ENCODE measurements around the gene TMEM212.
"Not testable (repeated sequence)": the region's sequence is repeated elsewhere in the genome, so short reads cannot be mapped to it uniquely, and the experiment has no call there.

Gene TMEM212

DNA sequence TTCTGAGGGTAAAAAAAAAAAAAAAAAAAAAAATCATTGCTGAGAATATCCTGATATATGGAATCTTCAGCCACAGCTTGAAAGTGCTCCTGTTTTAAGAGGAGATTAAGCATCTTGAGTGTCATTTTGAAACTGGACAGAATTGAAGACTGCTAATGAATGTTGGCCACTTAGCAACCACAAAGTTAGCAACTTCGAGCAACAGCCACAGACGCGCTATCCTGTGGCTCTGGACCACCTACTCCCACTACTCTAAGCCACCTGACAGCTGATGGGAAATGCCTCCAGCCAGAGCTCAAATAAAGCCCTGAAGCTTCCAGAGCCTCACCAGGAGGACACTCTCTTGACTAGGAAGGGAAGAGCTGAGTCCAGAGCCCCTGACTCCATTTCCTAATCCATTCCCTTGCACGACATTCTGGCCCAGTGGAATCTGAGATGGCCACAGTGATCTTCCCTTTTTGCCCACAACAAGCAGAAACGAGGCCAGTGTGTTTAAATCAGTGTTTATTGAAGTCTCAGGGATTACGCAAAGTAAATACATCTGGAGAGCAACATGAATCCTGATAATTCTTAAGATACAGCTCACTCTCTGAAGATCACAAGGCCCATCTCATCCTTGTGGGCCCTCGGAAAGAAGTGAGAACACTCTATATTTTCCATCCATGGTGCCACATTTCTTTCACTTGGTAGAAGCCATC, 58.6 kb downstream of the TMEM212 start:
- Histone ChIP-seq H2BK5ac (ENCODE audit: low read depth, low read length, poor library complexity) (no peak overlapping the region), H3K79me1 (ENCODE audit: low read length) (no peaks in the 10 kb centered on the region), H3K4me2 (ENCODE audit: low read length) (no peak overlapping the region), H4K8ac (ENCODE audit: low read depth, low read length) (no peak overlapping the region), H2BK120ac (ENCODE audit: insufficient read depth, low read length, poor library complexity) (no peak overlapping the region), H3K18ac (ENCODE audit: low read length) (no peak overlapping the region), H3K4me1 (ENCODE audit: control insufficient read depth in 1 of 2, insufficient read depth in 2 of 2, low read length in 2 of 2) (peaks cover 2 to 6% of the 10 kb centered on the region in 2 experiments), H4K12ac (ENCODE audit: low read depth, low read length) (no peak overlapping the region), H2AK5ac (ENCODE audit: low read length) (no peak overlapping the region), H3K4me3 (ENCODE audit: low read depth, low read length) (no peak overlapping the region), H3K9ac (ENCODE audit: low read length) (no peak overlapping the region), H3K27ac (ENCODE audit: low read depth, low read length) (no peak overlapping the region), H2BK12ac (ENCODE audit: low read length) (no peak overlapping the region), H3K9me3 (ENCODE audit: insufficient read depth, low read depth, low read length) (peaks cover 3% of the 10 kb centered on the region), H3K36me3 (ENCODE audit: control insufficient read depth in 1 of 2, insufficient read depth in 2 of 2, low read length in 2 of 2) (no peaks in the 10 kb centered on the region), H3K27me3 (ENCODE audit: insufficient read depth, low read length) (no peaks in the 10 kb centered on the region), H3K4ac (ENCODE audit: low read depth, low read length) (no peak overlapping the region), H3K14ac (ENCODE audit: low read length) (no peak overlapping the region), H2AFZ (ENCODE audit: insufficient read depth, low read length, poor library complexity) (no peak overlapping the region), H3K79me2 (ENCODE audit: control insufficient read depth, insufficient read depth, low read length, poor library complexity) (no peaks in the 10 kb centered on the region), H4K91ac (ENCODE audit: low read depth, low read length) (no peak overlapping the region), H3K23ac (ENCODE audit: low read length) (no peak overlapping the region)
- DNase-seq: no peak
- WGBS (ENCODE audit: extremely low coverage, insufficient coverage, insufficient read length): no CpG with 5 or more reads among the region's 7 CpGs

DNA sequence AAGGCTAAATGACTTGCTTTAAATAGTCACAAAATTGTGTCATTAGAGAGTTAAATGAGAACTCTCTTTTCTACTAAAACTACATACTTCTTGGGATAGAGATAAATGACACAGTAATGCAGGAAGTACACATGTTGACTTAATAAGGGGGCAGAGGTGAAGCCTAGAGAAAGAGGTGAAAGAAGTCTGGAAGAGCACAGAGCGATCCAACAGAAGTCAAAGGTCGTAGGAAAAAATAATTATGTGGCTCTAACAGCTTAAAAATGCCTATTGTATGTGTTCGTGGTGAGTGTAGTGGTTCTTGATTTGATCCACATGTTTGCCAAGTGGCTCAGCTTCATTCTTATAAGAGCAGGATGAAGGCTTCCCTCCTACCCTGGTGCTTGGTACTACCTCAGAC, 61.7 kb downstream of the TMEM212 start:
- H2BK120ac ChIP-seq (ENCODE audit: insufficient read depth, low read length, poor library complexity): no peak overlapping the region
- no peak overlapping the region for H4K12ac ChIP-seq (ENCODE audit: low read depth, low read length)
- H3K23ac ChIP-seq (ENCODE audit: low read length): no peak overlapping the region
- peaks cover 10% of the 10 kb centered on the region for H3K9me3 ChIP-seq (ENCODE audit: insufficient read depth, low read depth, low read length)
- H4K8ac ChIP-seq (ENCODE audit: low read depth, low read length): no peak overlapping the region
- no peak overlapping the region for H3K4me3 ChIP-seq (ENCODE audit: low read depth, low read length)
- H2AFZ ChIP-seq (ENCODE audit: insufficient read depth, low read length, poor library complexity): no peak overlapping the region
- no CpG with 5 or more reads among the region's 3 CpGs for WGBS (ENCODE audit: extremely low coverage, insufficient coverage, insufficient read length)
- H3K4me1 ChIP-seq (ENCODE audit: control insufficient read depth in 1 of 2, insufficient read depth in 2 of 2, low read length in 2 of 2): peaks cover 0 to 3% of the 10 kb centered on the region in 2 experiments
- H3K79me1 ChIP-seq (ENCODE audit: low read length): no peaks in the 10 kb centered on the region
- no peak overlapping the region for H3K18ac ChIP-seq (ENCODE audit: low read length)
- H3K9ac ChIP-seq (ENCODE audit: low read length): no peak overlapping the region
- H2AK5ac ChIP-seq (ENCODE audit: low read length): no peak overlapping the region
- no peak overlapping the region for H4K91ac ChIP-seq (ENCODE audit: low read depth, low read length)
- no peak for DNase-seq
- no peak overlapping the region for H3K14ac ChIP-seq (ENCODE audit: low read length)
- H3K4ac ChIP-seq (ENCODE audit: low read depth, low read length): no peak overlapping the region
- no peak overlapping the region for H2BK12ac ChIP-seq (ENCODE audit: low read length)
- no peak overlapping the region for H3K4me2 ChIP-seq (ENCODE audit: low read length)
- no peak overlapping the region for H3K27ac ChIP-seq (ENCODE audit: low read depth, low read length)
- no peaks in the 10 kb centered on the region for H3K27me3 ChIP-seq (ENCODE audit: insufficient read depth, low read length)
- no peaks in the 10 kb centered on the region for H3K79me2 ChIP-seq (ENCODE audit: control insufficient read depth, insufficient read depth, low read length, poor library complexity)
- H2BK5ac ChIP-seq (ENCODE audit: low read depth, low read length, poor library complexity): no peak overlapping the region
- H3K36me3 ChIP-seq (ENCODE audit: control insufficient read depth in 1 of 2, insufficient read depth in 2 of 2, low read length in 2 of 2): no peaks in the 10 kb centered on the region

DNA sequence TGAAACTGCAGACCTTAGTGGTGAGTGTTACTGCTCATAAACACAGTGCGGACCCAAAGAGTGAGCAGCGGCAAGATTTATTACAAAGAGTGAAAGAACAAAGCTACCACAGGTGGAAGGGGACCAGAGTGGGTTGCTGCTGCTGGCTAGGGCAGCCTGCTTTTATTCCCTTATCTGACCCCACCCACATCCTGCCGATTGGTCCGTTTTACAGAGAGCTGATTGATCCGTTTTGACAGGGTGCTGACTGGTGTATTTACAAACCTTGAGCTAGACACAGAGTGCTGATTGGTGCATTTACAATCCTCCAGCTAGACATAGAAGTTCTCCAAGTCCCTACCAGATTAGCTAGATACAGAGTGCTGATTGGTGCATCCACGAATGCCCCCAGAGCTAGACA, 63.4 kb downstream of the TMEM212 start:
- H2AK5ac ChIP-seq (ENCODE audit: low read length); H2BK5ac ChIP-seq (ENCODE audit: low read depth, low read length, poor library complexity); H3K4me2 ChIP-seq (ENCODE audit: low read length); H3K9ac ChIP-seq (ENCODE audit: low read length); H3K4me1 ChIP-seq (ENCODE audit: control insufficient read depth in 1 of 2, insufficient read depth in 2 of 2, low read length in 2 of 2); H3K18ac ChIP-seq (ENCODE audit: low read length); H3K79me2 ChIP-seq (ENCODE audit: control insufficient read depth, insufficient read depth, low read length, poor library complexity); H3K4me3 ChIP-seq (ENCODE audit: low read depth, low read length); H4K8ac ChIP-seq (ENCODE audit: low read depth, low read length); H3K27me3 ChIP-seq (ENCODE audit: insufficient read depth, low read length); H4K91ac ChIP-seq (ENCODE audit: low read depth, low read length); H4K12ac ChIP-seq (ENCODE audit: low read depth, low read length); H3K79me1 ChIP-seq (ENCODE audit: low read length); H3K23ac ChIP-seq (ENCODE audit: low read length); H3K4ac ChIP-seq (ENCODE audit: low read depth, low read length); H2BK12ac ChIP-seq (ENCODE audit: low read length); DNase-seq; H2AFZ ChIP-seq (ENCODE audit: insufficient read depth, low read length, poor library complexity); H3K36me3 ChIP-seq (ENCODE audit: control insufficient read depth in 1 of 2, insufficient read depth in 2 of 2, low read length in 2 of 2); H3K14ac ChIP-seq (ENCODE audit: low read length); H3K27ac ChIP-seq (ENCODE audit: low read depth, low read length); H2BK120ac ChIP-seq (ENCODE audit: insufficient read depth, low read length, poor library complexity): not testable (repeated sequence)
- WGBS (ENCODE audit: extremely low coverage, insufficient coverage, insufficient read length): no CpG with 5 or more reads among the region's 6 CpGs
- peaks cover 10% of the 10 kb centered on the region for H3K9me3 ChIP-seq (ENCODE audit: insufficient read depth, low read depth, low read length)

DNA sequence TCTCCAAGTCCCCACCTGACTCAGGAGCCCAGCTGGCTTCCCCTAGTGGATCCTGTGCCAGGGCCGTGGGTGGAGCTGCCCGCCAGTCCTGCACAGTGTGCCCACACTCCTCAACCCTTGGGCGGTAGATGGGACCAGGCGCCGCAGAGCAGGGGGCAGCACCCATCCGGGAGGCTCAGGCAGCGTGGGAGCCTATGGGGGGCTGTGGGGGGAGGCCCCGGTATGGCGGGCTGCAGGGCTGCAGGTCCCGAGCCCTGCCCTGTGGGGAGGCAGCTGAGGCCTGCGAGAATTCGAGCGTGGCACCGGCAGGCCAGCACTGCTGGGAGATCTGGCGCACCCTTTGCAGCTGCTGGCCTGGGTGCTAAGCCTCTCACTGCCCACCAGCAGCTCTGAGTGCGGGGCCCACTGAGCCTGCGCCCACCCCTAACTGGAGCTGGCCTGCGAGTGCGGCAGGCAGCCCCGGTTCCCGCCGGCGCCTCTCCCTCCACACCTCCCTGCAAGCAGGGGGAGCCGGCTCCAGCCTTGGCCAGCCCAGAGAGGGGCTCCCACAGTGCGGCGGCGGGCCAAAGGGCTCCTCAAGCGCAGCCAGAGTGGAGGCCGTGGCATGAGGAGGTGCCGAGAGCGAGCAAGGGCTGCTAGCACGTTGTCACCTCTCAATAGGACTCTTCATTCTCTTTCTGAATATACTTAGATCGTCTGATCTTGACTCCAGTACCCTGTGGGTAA, 64.0 kb downstream of the TMEM212 start:
- WGBS (ENCODE audit: extremely low coverage, insufficient coverage, insufficient read length): no CpG with 5 or more reads among the region's 33 CpGs
- Histone ChIP-seq H2AFZ (ENCODE audit: insufficient read depth, low read length, poor library complexity) (no peak overlapping the region), H3K36me3 (ENCODE audit: control insufficient read depth in 1 of 2, insufficient read depth in 2 of 2, low read length in 2 of 2) (no peaks in the 10 kb centered on the region), H3K4me2 (ENCODE audit: low read length) (no peak overlapping the region), H3K4me1 (ENCODE audit: control insufficient read depth in 1 of 2, insufficient read depth in 2 of 2, low read length in 2 of 2) (peaks cover 0 to 3% of the 10 kb centered on the region in 2 experiments), H3K18ac (ENCODE audit: low read length) (no peak overlapping the region), H3K9me3 (ENCODE audit: insufficient read depth, low read depth, low read length) (peaks cover 10% of the 10 kb centered on the region), H2BK5ac (ENCODE audit: low read depth, low read length, poor library complexity) (no peak overlapping the region), H3K4ac (ENCODE audit: low read depth, low read length) (no peak overlapping the region), H3K9ac (ENCODE audit: low read length) (no peak overlapping the region), H4K12ac (ENCODE audit: low read depth, low read length) (no peak overlapping the region), H3K79me2 (ENCODE audit: control insufficient read depth, insufficient read depth, low read length, poor library complexity) (no peaks in the 10 kb centered on the region), H2AK5ac (ENCODE audit: low read length) (no peak overlapping the region), H2BK12ac (ENCODE audit: low read length) (no peak overlapping the region), H3K27ac (ENCODE audit: low read depth, low read length) (no peak overlapping the region), H3K79me1 (ENCODE audit: low read length) (no peaks in the 10 kb centered on the region), H4K8ac (ENCODE audit: low read depth, low read length) (no peak overlapping the region), H3K14ac (ENCODE audit: low read length) (no peak overlapping the region), H4K91ac (ENCODE audit: low read depth, low read length) (no peak overlapping the region), H3K4me3 (ENCODE audit: low read depth, low read length) (no peak overlapping the region), H3K23ac (ENCODE audit: low read length) (no peak overlapping the region), H3K27me3 (ENCODE audit: insufficient read depth, low read length) (no peaks in the 10 kb centered on the region), H2BK120ac (ENCODE audit: insufficient read depth, low read length, poor library complexity) (no peak overlapping the region)
- no peak for DNase-seq

Data from trophoblast cell (in vitro differentiated cells and primary cell).